HepG2 (cell line): ENCODE measurements around the gene RMDN2.

Experiments
- ARNTL ChIP-seq: sonication (generic); formaldehyde crosslinking; IDR thresholded peaks from 2 replicates; pipeline ENCODE4 v1.4.0; 2020; ENCODE audit warnings: mild to moderate bottlenecking, missing genetic modification reagents
- EP300 ChIP-seq, 3 experiments: sonication (generic) in 1 of 3; formaldehyde crosslinking in 1 of 3; IDR thresholded peaks; 2 replicates each; pipeline versions ENCODE4 v1.5.1 to v1.6.1; 2011 to 2020; ENCODE audit warnings: low read depth in 2 of 3, low read length in 2 of 3, borderline replicate concordance in 1 of 3, improper control_type of control experiment in 1 of 3, mild to moderate bottlenecking in 1 of 3, missing genetic modification reagents in 1 of 3, moderate library complexity in 1 of 3
- GPN1 ChIP-seq: sonication (generic); formaldehyde crosslinking; IDR thresholded peaks from 2 replicates; pipeline ENCODE4 v1.5.1; 2020; ENCODE audit warnings: missing genetic modification reagents, borderline replicate concordance
- GTF3A ChIP-seq: sonication (generic); formaldehyde crosslinking; conservative IDR thresholded peaks from 2 replicates; pipeline ENCODE4 v1.4.0; 2020; ENCODE audit warnings: mild to moderate bottlenecking, missing genetic modification reagents
- POLR2A ChIP-seq, 2 experiments: IDR thresholded peaks; 2 replicates each; pipeline ENCODE4 v1.6.1; 2011; ENCODE audit warnings: low read depth in 2 of 2, low read length in 2 of 2, mild to moderate bottlenecking in 1 of 2, moderate library complexity in 1 of 2; ENCODE audit not compliant: insufficient read depth in 1 of 2
- RFX3 ChIP-seq: IDR thresholded peaks from 2 replicates; pipeline ENCODE4 v1.6.1; 2016; ENCODE audit warnings: missing biosample characterization, missing genetic modification reagents
- ZNF44 ChIP-seq: sonication (generic); formaldehyde crosslinking; IDR thresholded peaks from 2 replicates; pipeline ENCODE4 v1.5.1; 2020; ENCODE audit warnings: mild to moderate bottlenecking, missing genetic modification reagents
- ZNF557 ChIP-seq: sonication (generic); formaldehyde crosslinking; IDR thresholded peaks from 2 replicates; pipeline ENCODE4 v1.4.0; 2020; ENCODE audit warnings: missing genetic modification reagents
- ZNF782 ChIP-seq: sonication (generic); formaldehyde crosslinking; IDR thresholded peaks from 2 replicates; pipeline ENCODE4 v1.4.0; 2020; ENCODE audit warnings: missing genetic modification reagents, mild to moderate bottlenecking, borderline replicate concordance
- TF ChIP-seq, protein P1 (sequence below): sonication (generic); formaldehyde crosslinking; IDR thresholded peaks from 2 replicates; pipeline ENCODE4 v1.5.0; 2020; ENCODE audit warnings: mild to moderate bottlenecking, missing genetic modification reagents, moderate library complexity
- TF ChIP-seq, protein P2 (sequence below): IDR thresholded peaks from 2 replicates; pipeline ENCODE4 v1.6.1; 2018; ENCODE audit warnings: missing genetic modification reagents
- TF ChIP-seq, protein P3 (sequence below): sonication (generic); formaldehyde crosslinking; IDR thresholded peaks from 2 replicates; pipeline ENCODE4 v1.5.0; 2020; ENCODE audit warnings: missing genetic modification reagents, mild to moderate bottlenecking, borderline replicate concordance
- TF ChIP-seq, protein P4 (sequence below): sonication (generic); formaldehyde crosslinking; IDR thresholded peaks from 2 replicates; pipeline ENCODE4 v1.8.1; 2023; ENCODE audit warnings: missing genetic modification reagents, inconsistent platforms, borderline replicate concordance
- TF ChIP-seq, protein P5 (sequence below): IDR thresholded peaks from 2 replicates; pipeline ENCODE4 v1.6.1; 2012; ENCODE audit warnings: inconsistent platforms

DNA sequence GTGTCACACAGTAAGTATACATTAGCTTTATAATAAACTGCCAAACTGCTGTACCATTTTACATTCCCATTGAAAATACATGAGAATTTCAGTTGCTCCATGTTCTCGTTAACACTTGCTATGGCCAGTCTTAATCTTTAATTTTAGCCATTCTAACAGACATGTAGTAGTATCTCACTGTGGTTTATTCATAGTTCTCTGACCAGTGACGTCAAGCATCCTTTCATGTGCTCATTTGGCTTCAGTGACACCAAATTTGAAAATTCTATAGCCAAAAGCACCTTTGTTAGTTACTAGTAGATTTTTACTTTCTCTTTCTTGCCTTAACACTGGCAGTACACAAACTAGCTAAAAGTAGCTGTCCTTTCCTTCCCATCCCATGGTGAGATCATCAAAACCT, 107.9 kb downstream of the RMDN2 start:
- TF ChIP-seq EP300 (IDR thresholded peaks at IDR 0.05; ENCODE audit: low read depth in 2 of 2, low read length in 2 of 2), result no peak
- no peak for TF ChIP-seq EP300 (CRISPR knock-in tag; IDR thresholded peaks at IDR 0.05; ENCODE audit: borderline replicate concordance)
- TF ChIP-seq, protein P1, sequence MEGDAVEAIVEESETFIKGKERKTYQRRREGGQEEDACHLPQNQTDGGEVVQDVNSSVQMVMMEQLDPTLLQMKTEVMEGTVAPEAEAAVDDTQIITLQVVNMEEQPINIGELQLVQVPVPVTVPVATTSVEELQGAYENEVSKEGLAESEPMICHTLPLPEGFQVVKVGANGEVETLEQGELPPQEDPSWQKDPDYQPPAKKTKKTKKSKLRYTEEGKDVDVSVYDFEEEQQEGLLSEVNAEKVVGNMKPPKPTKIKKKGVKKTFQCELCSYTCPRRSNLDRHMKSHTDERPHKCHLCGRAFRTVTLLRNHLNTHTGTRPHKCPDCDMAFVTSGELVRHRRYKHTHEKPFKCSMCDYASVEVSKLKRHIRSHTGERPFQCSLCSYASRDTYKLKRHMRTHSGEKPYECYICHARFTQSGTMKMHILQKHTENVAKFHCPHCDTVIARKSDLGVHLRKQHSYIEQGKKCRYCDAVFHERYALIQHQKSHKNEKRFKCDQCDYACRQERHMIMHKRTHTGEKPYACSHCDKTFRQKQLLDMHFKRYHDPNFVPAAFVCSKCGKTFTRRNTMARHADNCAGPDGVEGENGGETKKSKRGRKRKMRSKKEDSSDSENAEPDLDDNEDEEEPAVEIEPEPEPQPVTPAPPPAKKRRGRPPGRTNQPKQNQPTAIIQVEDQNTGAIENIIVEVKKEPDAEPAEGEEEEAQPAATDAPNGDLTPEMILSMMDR (CRISPR knock-in tag), result no peak
- TF ChIP-seq POLR2A (IDR thresholded peaks at IDR 0.05; ENCODE audit: insufficient read depth in 1 of 2, low read depth in 2 of 2, low read length in 2 of 2), result no peak
- no peak for TF ChIP-seq GPN1 (CRISPR knock-in tag)
- TF ChIP-seq ZNF44 (CRISPR knock-in tag), result no peak
- TF ChIP-seq, protein P2, sequence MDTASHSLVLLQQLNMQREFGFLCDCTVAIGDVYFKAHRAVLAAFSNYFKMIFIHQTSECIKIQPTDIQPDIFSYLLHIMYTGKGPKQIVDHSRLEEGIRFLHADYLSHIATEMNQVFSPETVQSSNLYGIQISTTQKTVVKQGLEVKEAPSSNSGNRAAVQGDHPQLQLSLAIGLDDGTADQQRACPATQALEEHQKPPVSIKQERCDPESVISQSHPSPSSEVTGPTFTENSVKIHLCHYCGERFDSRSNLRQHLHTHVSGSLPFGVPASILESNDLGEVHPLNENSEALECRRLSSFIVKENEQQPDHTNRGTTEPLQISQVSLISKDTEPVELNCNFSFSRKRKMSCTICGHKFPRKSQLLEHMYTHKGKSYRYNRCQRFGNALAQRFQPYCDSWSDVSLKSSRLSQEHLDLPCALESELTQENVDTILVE (CRISPR knock-in tag), result no peak
- TF ChIP-seq ZNF782, result no peak
- TF ChIP-seq ARNTL (CRISPR knock-in tag), result no peak
- TF ChIP-seq, protein P3, sequence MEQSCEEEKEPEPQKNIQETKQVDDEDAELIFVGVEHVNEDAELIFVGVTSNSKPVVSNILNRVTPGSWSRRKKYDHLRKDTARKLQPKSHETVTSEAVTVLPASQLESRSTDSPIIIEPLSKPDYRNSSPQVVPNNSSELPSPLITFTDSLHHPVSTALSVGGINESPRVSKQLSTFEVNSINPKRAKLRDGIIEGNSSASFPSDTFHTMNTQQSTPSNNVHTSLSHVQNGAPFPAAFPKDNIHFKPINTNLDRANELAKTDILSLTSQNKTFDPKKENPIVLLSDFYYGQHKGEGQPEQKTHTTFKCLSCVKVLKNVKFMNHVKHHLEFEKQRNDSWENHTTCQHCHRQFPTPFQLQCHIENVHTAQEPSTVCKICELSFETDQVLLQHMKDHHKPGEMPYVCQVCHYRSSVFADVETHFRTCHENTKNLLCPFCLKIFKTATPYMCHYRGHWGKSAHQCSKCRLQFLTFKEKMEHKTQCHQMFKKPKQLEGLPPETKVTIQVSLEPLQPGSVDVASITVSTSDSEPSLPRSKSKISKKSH, result no peak
- TF ChIP-seq, protein P4, sequence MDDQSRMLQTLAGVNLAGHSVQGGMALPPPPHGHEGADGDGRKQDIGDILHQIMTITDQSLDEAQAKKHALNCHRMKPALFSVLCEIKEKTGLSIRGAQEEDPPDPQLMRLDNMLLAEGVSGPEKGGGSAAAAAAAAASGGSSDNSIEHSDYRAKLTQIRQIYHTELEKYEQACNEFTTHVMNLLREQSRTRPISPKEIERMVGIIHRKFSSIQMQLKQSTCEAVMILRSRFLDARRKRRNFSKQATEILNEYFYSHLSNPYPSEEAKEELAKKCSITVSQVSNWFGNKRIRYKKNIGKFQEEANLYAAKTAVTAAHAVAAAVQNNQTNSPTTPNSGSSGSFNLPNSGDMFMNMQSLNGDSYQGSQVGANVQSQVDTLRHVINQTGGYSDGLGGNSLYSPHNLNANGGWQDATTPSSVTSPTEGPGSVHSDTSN (CRISPR knock-in tag), result no peak
- TF ChIP-seq, protein P5, sequence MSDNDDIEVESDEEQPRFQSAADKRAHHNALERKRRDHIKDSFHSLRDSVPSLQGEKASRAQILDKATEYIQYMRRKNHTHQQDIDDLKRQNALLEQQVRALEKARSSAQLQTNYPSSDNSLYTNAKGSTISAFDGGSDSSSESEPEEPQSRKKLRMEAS, result no peak
- TF ChIP-seq ZNF557 (CRISPR knock-in tag), result no peak
- no peak for TF ChIP-seq GTF3A (CRISPR knock-in tag)
- no peak for TF ChIP-seq RFX3
